Glutamatergic neuron (in vitro differentiated cells): Measurements from ENCODE around the gene TUBGCP2. TPM values are rescaled to one million over a fixed set of nuclear protein-coding genes. Genes with fewer than 3 reads are reported as not detected.

Experiments used
- DNase-seq: peaks from one replicate; pipeline ENCODE4 v3.0.0; 2022
- H3K27ac Mint-ChIP-seq: one replicate; pipeline ENCODE4 v1.8.0; 2020; ENCODE audit warnings: mild to moderate bottlenecking, mixed read lengths, inconsistent platforms; ENCODE audit not compliant: unreplicated experiment
- H3K27me3 Mint-ChIP-seq: one replicate; pipeline ENCODE4 v1.8.0; 2020; ENCODE audit warnings: mild to moderate bottlenecking, moderate library complexity, mixed read lengths, inconsistent platforms; ENCODE audit not compliant: unreplicated experiment
- H3K36me3 Mint-ChIP-seq: one replicate; pipeline ENCODE4 v1.8.0; 2020; ENCODE audit warnings: mild to moderate bottlenecking, mixed read lengths, inconsistent platforms; ENCODE audit not compliant: unreplicated experiment
- H3K4me1 Mint-ChIP-seq: one replicate; pipeline ENCODE4 v1.8.0; 2020; ENCODE audit warnings: mild to moderate bottlenecking, low read depth, mixed read lengths, inconsistent platforms; ENCODE audit not compliant: unreplicated experiment
- H3K4me3 Mint-ChIP-seq: one replicate; pipeline ENCODE4 v1.8.0; 2020; ENCODE audit warnings: mild to moderate bottlenecking, mixed read lengths, inconsistent platforms; ENCODE audit not compliant: unreplicated experiment
- H3K9me3 Mint-ChIP-seq: one replicate; pipeline ENCODE4 v1.8.0; 2020; ENCODE audit warnings: mild to moderate bottlenecking, moderate library complexity, mixed read lengths, inconsistent platforms; ENCODE audit not compliant: unreplicated experiment
- total RNA-seq: library from RNA; stranded (reverse); fragmentation: NEBNext Ultra II Directional; extraction: Animal tissue kit (Norgen Biotek cat#: 25700); gene quantifications from one replicate; pipeline ENCODE4 v1.2.1, GENCODE V29; 2021; ENCODE audit not compliant: unreplicated experiment
- TF ChIP-seq, protein P1 (sequence below): fragments of 200-600 bp; sonication (generic); IDR thresholded peaks from one replicate; pipeline ENCODE4 v1.5.0; 2021; ENCODE audit not compliant: partially characterized antibody, unreplicated experiment

Gene TUBGCP2
- total RNA-seq, 1 donor from 2014 or later = 61.4 TPM

DNA sequence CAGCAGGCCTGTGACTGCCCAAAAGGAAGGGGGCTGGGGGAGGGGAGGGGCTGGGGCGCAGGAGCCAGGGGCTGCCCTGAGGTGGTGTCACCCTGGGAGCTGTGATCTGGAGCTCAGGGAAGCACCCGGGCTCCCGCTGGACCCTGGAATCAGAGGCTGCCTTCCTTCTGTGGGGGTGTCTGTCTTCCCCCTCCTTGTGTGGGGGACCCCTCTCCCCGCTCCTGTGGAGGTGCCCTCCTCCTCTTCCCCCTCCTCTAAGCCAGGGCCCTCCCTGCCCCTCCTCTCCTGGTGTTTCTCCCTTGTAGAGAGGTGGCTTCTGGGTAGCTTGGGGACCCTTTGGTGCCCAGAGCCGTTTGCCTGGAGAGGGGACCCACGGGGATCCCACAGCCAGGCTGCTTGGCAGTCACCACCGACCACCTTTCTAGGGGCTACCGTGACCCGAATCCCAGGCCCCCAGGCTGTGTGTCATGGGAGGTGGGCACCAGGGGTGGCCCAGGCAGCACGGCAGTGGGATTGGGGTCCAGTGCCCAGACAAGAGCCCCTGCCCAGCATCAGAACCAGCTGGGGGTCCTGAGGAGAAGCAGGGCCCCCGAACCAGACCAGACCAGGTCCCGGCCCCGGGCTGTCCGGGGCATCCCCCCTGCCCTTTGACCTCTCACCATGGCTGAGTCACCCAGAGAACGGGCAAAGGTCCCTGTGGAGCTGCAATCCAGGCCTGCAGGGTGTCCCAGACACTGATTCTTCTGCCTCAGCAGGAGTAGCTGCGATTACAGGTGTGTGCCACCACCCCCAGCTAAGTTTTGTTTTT, 39.2 kb upstream of the TUBGCP2 start:
- no peak for DNase-seq
- peaks cover 4% of the 10 kb centered on the region for H3K4me1 Mint-ChIP-seq
- peaks cover 13% of the 10 kb centered on the region for H3K27me3 Mint-ChIP-seq
- H3K36me3 Mint-ChIP-seq = peaks cover 10% of the 10 kb centered on the region
- no peak overlapping the region for H3K4me3 Mint-ChIP-seq
- peaks cover 4% of the 10 kb centered on the region for H3K9me3 Mint-ChIP-seq
- H3K27ac Mint-ChIP-seq = no peak overlapping the region
- TF ChIP-seq, protein P1, sequence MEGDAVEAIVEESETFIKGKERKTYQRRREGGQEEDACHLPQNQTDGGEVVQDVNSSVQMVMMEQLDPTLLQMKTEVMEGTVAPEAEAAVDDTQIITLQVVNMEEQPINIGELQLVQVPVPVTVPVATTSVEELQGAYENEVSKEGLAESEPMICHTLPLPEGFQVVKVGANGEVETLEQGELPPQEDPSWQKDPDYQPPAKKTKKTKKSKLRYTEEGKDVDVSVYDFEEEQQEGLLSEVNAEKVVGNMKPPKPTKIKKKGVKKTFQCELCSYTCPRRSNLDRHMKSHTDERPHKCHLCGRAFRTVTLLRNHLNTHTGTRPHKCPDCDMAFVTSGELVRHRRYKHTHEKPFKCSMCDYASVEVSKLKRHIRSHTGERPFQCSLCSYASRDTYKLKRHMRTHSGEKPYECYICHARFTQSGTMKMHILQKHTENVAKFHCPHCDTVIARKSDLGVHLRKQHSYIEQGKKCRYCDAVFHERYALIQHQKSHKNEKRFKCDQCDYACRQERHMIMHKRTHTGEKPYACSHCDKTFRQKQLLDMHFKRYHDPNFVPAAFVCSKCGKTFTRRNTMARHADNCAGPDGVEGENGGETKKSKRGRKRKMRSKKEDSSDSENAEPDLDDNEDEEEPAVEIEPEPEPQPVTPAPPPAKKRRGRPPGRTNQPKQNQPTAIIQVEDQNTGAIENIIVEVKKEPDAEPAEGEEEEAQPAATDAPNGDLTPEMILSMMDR = no peak

DNA sequence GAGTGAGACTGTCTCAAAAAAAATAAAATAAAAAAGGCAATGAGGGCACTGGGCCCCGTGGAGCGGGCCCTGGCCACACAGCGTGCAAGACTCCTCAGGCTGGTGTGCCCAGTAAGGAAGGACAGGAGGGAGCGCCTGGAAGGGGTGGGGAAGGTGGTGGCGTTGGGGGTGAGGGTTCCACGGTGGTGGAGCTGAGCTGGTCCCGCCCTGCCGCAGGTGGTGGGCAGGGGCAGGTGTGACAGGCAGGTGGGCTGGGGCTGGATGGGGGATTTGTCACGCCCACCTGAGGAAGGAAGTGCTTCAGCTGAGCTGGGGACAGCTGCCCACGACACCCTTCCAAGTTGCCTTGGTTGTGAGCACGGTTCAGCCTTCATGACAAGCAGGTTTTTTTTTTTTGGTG, 37.7 kb upstream of the TUBGCP2 start:
- DNase-seq = no peak
- peaks cover 15% of the 10 kb centered on the region for H3K36me3 Mint-ChIP-seq
- TF ChIP-seq, protein P1 = no peak
- peaks cover 4% of the 10 kb centered on the region for H3K4me1 Mint-ChIP-seq
- H3K4me3 Mint-ChIP-seq = no peak overlapping the region
- peaks cover 14% of the 10 kb centered on the region for H3K27me3 Mint-ChIP-seq
- H3K27ac Mint-ChIP-seq = no peak overlapping the region
- peaks cover 10% of the 10 kb centered on the region for H3K9me3 Mint-ChIP-seq

DNA sequence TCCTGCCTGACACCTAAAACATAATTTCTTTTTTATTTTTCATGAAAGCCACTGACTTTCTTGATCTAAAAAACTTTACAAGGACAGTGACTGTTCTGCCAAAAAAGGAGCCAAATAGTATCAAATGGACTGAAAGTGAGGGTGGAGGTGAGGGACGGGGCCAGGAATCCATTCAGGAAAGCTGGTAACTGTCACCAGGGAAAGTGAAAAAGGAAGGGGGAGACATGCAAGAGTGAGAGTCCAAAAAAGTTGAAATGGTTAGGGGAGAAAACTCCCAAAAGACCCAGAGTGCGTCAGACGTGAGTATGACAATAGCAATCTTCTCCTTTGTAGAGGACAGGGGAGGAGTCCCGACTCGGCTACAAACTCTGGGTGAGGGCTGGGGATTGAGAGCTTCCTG, 35.6 kb upstream of the TUBGCP2 start:
- Mint-ChIP-seq H3K36me3 (peaks cover 15% of the 10 kb centered on the region), H3K9me3 (peaks cover 10% of the 10 kb centered on the region), H3K27ac (no peak overlapping the region), H3K4me1 (peaks cover 4% of the 10 kb centered on the region), H3K4me3 (no peak overlapping the region), H3K27me3 (peaks cover 14% of the 10 kb centered on the region)
- DNase-seq = no peak
- TF ChIP-seq, protein P1 = no peak

DNA sequence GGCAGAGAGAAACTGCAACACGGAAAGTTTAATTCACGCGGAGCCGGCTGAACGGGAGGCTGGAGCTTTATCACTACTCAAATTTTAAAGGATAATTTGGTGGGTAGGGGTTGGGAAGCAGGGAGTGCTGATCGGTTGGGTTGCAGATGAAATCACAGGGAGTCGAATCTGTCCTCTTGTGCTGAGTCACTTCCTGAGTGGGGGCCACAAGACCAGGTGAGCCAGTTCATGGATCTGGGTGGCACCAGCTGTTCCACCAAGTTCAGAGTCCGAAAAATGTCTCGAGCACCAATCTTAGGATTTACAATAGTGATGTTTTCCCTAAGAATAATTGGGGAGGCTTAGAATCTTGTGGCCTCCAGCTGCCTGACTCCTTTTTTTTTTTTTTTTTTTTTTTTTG, 34.9 kb upstream of the TUBGCP2 start:
- TF ChIP-seq, protein P1 = no peak
- Mint-ChIP-seq H3K4me1 (peaks cover 4% of the 10 kb centered on the region), H3K27me3 (peaks cover 14% of the 10 kb centered on the region), H3K27ac (no peak overlapping the region), H3K36me3 (peaks cover 15% of the 10 kb centered on the region), H3K4me3 (no peak overlapping the region), H3K9me3 (peaks cover 10% of the 10 kb centered on the region)
- DNase-seq = no peak

DNA sequence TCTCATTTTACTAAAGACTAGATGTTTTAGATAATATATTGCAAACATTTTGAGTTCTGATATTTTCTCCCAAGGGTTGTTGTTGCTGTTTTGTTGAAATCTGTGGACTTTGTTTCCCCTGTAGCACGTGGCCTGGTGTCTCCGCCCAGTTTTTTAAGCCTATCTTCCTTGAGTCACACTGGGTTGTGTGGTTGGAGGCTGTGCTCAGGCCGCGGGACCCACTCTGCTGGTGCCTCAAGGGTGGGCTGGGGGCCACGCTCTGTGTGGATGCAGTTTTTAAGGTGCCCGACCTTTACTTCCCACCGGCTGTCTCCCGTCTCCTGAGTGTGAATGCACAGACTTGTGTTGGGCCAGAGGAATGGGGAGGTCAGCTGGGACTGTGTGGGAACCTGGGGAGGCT, 34.3 kb upstream of the TUBGCP2 start:
- no peak overlapping the region for H3K4me3 Mint-ChIP-seq
- H3K9me3 Mint-ChIP-seq = peaks cover 10% of the 10 kb centered on the region
- H3K36me3 Mint-ChIP-seq = peaks cover 15% of the 10 kb centered on the region
- no peak for DNase-seq
- peaks cover 4% of the 10 kb centered on the region for H3K4me1 Mint-ChIP-seq
- H3K27me3 Mint-ChIP-seq = peaks cover 14% of the 10 kb centered on the region
- H3K27ac Mint-ChIP-seq = no peak overlapping the region
- TF ChIP-seq, protein P1 = no peak
